OCI-LY7 (cell line): ENCODE results near the gene PHACTR1. TPM values are rescaled to one million over a fixed set of nuclear protein-coding genes. Genes with fewer than 3 reads are reported as not detected.

Experiments
- BruUV-seq: library from RNA; stranded (reverse); fragments of 400-500 nt; replicated peaks from 2 replicates; lab custom pipeline; 2021; lab: Mats Ljungman, UMichigan
- CTCF ChIA-PET: fragments of 300-600 bp; sonication (Branson Sonifier 250); formaldehyde crosslinking; loops from one replicate; lab custom pipeline; 2022; ENCODE audit warnings: antibody characterized with exemption; ENCODE audit not compliant: unreplicated experiment; lab: Charles Lee
- POLR2A ChIA-PET: fragments of 300-600 bp; sonication (Branson Sonifier 250); formaldehyde crosslinking; loops from one replicate; lab custom pipeline; 2022; ENCODE audit warnings: antibody characterized with exemption; lab: Charles Lee
- DNase-seq: peaks from one replicate; pipeline ENCODE4 v3.0.0-alpha.2; 2015; ENCODE audit warnings: low spot score
- H2AFZ ChIP-seq: fragments of 200-600 bp; sonication (generic), shearing (Covaris generic); 2 replicates; pipeline ENCODE4 v1.6.1; 2014; ENCODE audit warnings: mild to moderate bottlenecking, antibody characterized with exemption, low read length, moderate library complexity
- H3K27ac ChIP-seq: fragments of 200-600 bp; sonication (generic); 2 replicates; pipeline ENCODE4 v1.5.1; 2014; ENCODE audit warnings: mixed run types, low read depth, mild to moderate bottlenecking, moderate library complexity, low read length, inconsistent platforms; ENCODE audit not compliant: poor library complexity, severe bottlenecking
- H3K36me3 ChIP-seq: fragments of 200-600 bp; sonication (generic); 2 replicates; pipeline ENCODE4 v1.6.1; 2014; ENCODE audit warnings: mild to moderate bottlenecking, antibody characterized with exemption, low read length, moderate library complexity, mixed read lengths; ENCODE audit not compliant: insufficient read depth
- H3K4me1 ChIP-seq: fragments of 200-600 bp; sonication (generic); 2 replicates; pipeline ENCODE4 v1.5.1; 2014; ENCODE audit warnings: mild to moderate bottlenecking, low read length; ENCODE audit not compliant: insufficient read depth, poor library complexity, severe bottlenecking
- H3K4me2 ChIP-seq: fragments of 200-600 bp; sonication (generic); 2 replicates; pipeline ENCODE4 v1.6.1; 2014; ENCODE audit warnings: mild to moderate bottlenecking, low read length
- H3K4me3 ChIP-seq: fragments of 200-600 bp; sonication (generic); 2 replicates; pipeline ENCODE4 v1.5.1; 2014; ENCODE audit warnings: mild to moderate bottlenecking, low read depth, low read length; ENCODE audit not compliant: poor library complexity, severe bottlenecking
- H3K79me2 ChIP-seq: fragments of 200-600 bp; sonication (generic); 2 replicates; pipeline ENCODE4 v1.6.1; 2016; ENCODE audit warnings: low read depth, mild to moderate bottlenecking, low read length, moderate library complexity, mixed read lengths; ENCODE audit not compliant: insufficient read depth
- H3K9me2 ChIP-seq: fragments of 200-600 bp; sonication (generic); 2 replicates; pipeline ENCODE4 v1.6.1; 2016; ENCODE audit warnings: mild to moderate bottlenecking, low read length, mixed read lengths; ENCODE audit not compliant: insufficient read depth
- H3K9me3 ChIP-seq: fragments of 200-600 bp; sonication (generic); 2 replicates; pipeline ENCODE4 v1.6.1; 2014; ENCODE audit warnings: mild to moderate bottlenecking, mixed run types, low read length, mixed read lengths
- H4K20me1 ChIP-seq: fragments of 200-600 bp; sonication (generic); 2 replicates; pipeline ENCODE4 v1.6.1; 2014; ENCODE audit warnings: mild to moderate bottlenecking, antibody characterized with exemption, low read length, moderate library complexity, mixed read lengths; ENCODE audit not compliant: insufficient read depth
- EZH2phosphoT487 ChIP-seq: fragments of 200-600 bp; sonication (generic); IDR thresholded peaks from 2 replicates; pipeline ENCODE4 v1.6.1; 2018; ENCODE audit warnings: low read depth, borderline replicate concordance, mild to moderate bottlenecking, mixed run types, antibody characterized with exemption, low read length, moderate library complexity, mixed read lengths
- intact Hi-C: fragments of 100-400 bp; cut with micrococcal nuclease; formaldehyde crosslinking; loops from one replicate; pipeline ENCODE4 v1.10.0; 2022; ENCODE audit not compliant: unreplicated experiment
- total RNA-seq, 2 experiments: library from RNA; depleted of rRNA in 1 of 2; stranded (reverse); fragments of >200 nt in 1 of 2; shearing (Covaris generic) in 1 of 2; gene quantifications; 2 replicates each; pipeline ENCODE4 v1.2.3, GENCODE V29; 2014 to 2022
- TF ChIP-seq, protein P1 (sequence below): fragments of 200-600 bp; sonication (generic); conservative IDR thresholded peaks from 2 replicates; pipeline ENCODE4 v1.5.1; 2014; ENCODE audit warnings: mild to moderate bottlenecking, antibody characterized with exemption, low read length, moderate library complexity, mixed read lengths

PHACTR1 gene
- total RNA-seq, 2 experiments from 2014 or later = 25.1 to 46.6 TPM

- Histone ChIP-seq H3K79me2 (no peaks in the 10 kb centered on the region), H3K9me2 (no peaks in the 10 kb centered on the region), H3K4me1 (no peaks in the 10 kb centered on the region), H2AFZ (no peak overlapping the region), H3K4me2 (no peak overlapping the region), H3K36me3 (no peaks in the 10 kb centered on the region), H3K4me3 (no peak overlapping the region), H4K20me1 (no peaks in the 10 kb centered on the region), H3K9me3 (no peaks in the 10 kb centered on the region), H3K27ac (no peak overlapping the region)
- no TSS peak for BruUV-seq
- ChIA-PET POLR2A (no interaction called here), CTCF (no interaction called here)
- no peak for TF ChIP-seq EZH2phosphoT487
- TF ChIP-seq, protein P1, sequence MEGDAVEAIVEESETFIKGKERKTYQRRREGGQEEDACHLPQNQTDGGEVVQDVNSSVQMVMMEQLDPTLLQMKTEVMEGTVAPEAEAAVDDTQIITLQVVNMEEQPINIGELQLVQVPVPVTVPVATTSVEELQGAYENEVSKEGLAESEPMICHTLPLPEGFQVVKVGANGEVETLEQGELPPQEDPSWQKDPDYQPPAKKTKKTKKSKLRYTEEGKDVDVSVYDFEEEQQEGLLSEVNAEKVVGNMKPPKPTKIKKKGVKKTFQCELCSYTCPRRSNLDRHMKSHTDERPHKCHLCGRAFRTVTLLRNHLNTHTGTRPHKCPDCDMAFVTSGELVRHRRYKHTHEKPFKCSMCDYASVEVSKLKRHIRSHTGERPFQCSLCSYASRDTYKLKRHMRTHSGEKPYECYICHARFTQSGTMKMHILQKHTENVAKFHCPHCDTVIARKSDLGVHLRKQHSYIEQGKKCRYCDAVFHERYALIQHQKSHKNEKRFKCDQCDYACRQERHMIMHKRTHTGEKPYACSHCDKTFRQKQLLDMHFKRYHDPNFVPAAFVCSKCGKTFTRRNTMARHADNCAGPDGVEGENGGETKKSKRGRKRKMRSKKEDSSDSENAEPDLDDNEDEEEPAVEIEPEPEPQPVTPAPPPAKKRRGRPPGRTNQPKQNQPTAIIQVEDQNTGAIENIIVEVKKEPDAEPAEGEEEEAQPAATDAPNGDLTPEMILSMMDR = no peak
- intact Hi-C loops = no loop called here
- DNase-seq = no peak
These were observed 319.0 kb downstream of the PHACTR1 start for GRCh38 chr6:13035606-13036005.

GRCh38 chr6:13038315-13038714 is 321.7 kb downstream of the PHACTR1 start:
- TF ChIP-seq, protein P1 = no peak
- no peak for TF ChIP-seq EZH2phosphoT487
- POLR2A ChIA-PET = interaction anchor here (0.6 kb wide), 2 partner anchors 134 to 912 kb away, joined by 4 to 5 read pairs; no protein-coding TSS in a partner anchor

DNA sequence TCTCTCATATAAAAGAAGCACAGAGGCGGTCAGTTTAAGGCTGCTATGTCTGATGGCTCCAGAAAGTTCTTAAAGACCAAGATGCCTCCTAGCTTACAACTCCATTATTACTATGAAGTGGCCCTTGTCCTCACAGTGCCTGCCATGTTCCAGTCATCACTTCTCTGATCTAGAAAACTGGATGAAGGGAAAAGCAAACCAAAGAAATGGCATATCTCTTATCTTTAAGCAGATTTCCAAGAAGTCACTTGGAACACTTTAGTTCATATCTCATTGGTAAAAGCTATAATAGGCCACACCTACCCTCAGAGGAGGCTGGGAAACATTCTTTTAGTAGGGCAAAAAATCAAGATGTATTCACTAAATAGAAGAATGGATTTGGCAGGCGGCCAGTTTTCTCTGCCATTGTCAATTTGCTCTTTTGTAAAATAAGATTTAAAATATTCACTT is 322.2 kb downstream of the PHACTR1 start:
- TF ChIP-seq, protein P1 = no peak
- TF ChIP-seq EZH2phosphoT487 = no peak
- Histone ChIP-seq H2AFZ (no peak overlapping the region), H3K27ac (no peak overlapping the region), H3K4me1 (no peaks in the 10 kb centered on the region), H3K9me2 (no peaks in the 10 kb centered on the region), H3K9me3 (no peaks in the 10 kb centered on the region), H3K79me2 (no peaks in the 10 kb centered on the region), H3K4me2 (no peak overlapping the region), H3K4me3 (no peak overlapping the region), H3K36me3 (no peaks in the 10 kb centered on the region), H4K20me1 (no peaks in the 10 kb centered on the region)
- CTCF ChIA-PET = no interaction called here
- DNase-seq = no peak
- intact Hi-C loops = no loop called here
- BruUV-seq = no TSS peak
- POLR2A ChIA-PET = interaction anchor here (0.6 kb wide), 1 partner anchor 911 kb away, joined by 4 read pairs; no protein-coding TSS in a partner anchor

More at GRCh38 chr6:13038315-13038714, 321.7 kb downstream of the PHACTR1 start:
- no peak overlapping the region for H3K27ac ChIP-seq
- no peaks in the 10 kb centered on the region for H3K9me3 ChIP-seq
- H3K4me2 ChIP-seq = no peak overlapping the region
- no peaks in the 10 kb centered on the region for H3K4me1 ChIP-seq
- no peak overlapping the region for H3K4me3 ChIP-seq
- DNase-seq = no peak
- no peaks in the 10 kb centered on the region for H4K20me1 ChIP-seq
- CTCF ChIA-PET = no interaction called here
- no peaks in the 10 kb centered on the region for H3K36me3 ChIP-seq
- no peaks in the 10 kb centered on the region for H3K79me2 ChIP-seq
- no peaks in the 10 kb centered on the region for H3K9me2 ChIP-seq
- no peak overlapping the region for H2AFZ ChIP-seq
- intact Hi-C loops = no loop called here
- BruUV-seq = no TSS peak
